HepG2 (cell line): Measurements from ENCODE around the gene RPGRIP1.
"Not testable (repeated sequence)": the region's sequence is repeated elsewhere in the genome, so short reads cannot be mapped to it uniquely, and the experiment has no call there.

Source experiments
- HNRNPH1 ChIP-seq: fragments of 200-400 bp; formaldehyde crosslinking; optimal IDR thresholded peaks from 2 replicates; pipeline ENCODE3; 2017; ENCODE audit warnings: mild to moderate bottlenecking, low read depth, low read length
- ZNF350 ChIP-seq: sonication (generic); formaldehyde crosslinking; IDR thresholded peaks from 2 replicates; pipeline ENCODE4 v1.4.0; 2020; ENCODE audit warnings: mild to moderate bottlenecking, low read depth, missing genetic modification reagents, borderline replicate concordance

GRCh38 chr14:21294026-21294425 lies 14.1 kb downstream of the RPGRIP1 start:
- TF ChIP-seq ZNF350 (CRISPR knock-in tag); HNRNPH1: not testable (repeated sequence)
